SH-SY5Y (cell line): ENCODE results near the gene C4B.

Experiments used
- GATA2 ChIP-seq: IDR thresholded peaks from 2 replicates; pipeline ENCODE4 v1.6.1; 2011; ENCODE audit warnings: mild to moderate bottlenecking, low read depth, low read length
- GATA3 ChIP-seq: IDR thresholded peaks from 2 replicates; pipeline ENCODE4 v1.6.1; 2011; ENCODE audit warnings: low read depth, mild to moderate bottlenecking, low read length, moderate library complexity

DNA sequence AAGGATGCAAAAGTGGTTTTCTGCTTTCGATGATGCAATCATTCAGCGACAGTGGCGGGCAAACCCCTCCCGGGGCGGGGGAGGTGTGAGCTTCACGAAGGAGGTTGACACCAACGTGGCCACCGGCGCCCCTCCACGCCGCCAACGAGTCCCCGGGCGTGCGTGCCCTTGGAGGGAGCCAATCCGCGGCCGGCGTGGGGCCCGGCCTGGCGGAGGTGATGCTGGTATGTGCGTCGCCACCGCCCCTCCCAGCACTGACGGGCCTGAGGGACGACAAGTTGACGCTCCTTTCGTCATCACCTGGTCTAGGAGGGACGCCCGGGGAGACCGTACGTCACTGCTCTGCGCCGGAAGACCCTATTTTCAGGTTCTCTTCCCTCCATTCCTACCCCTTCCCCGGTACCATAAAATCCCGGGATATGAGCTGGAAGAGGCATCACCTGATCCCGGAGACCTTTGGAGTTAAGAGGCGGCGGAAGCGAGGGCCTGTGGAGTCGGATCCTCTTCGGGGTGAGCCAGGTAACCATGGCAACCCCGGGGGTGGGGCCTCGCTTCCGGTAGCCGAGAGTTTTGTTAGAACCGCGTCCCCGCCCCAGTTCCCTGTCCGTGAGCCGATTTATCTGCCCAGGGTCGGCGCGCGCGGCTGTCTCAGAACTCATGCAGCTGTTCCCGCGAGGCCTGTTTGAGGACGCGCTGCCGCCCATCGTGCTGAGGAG, 42.4 kb upstream of the C4B start, which contains the start of gene DXO:
- TF ChIP-seq GATA2 (no peak), GATA3 (no peak)
